Esophagus muscularis mucosa (tissue), 4 donors: ENCODE results near the gene CNTNAP2.

Experiments
- EP300 ChIP-seq: sonication (generic); formaldehyde crosslinking; IDR thresholded peaks from one replicate; pipeline ENCODE4 v1.6.1; 2017; ENCODE audit warnings: antibody characterized with exemption
- POLR2A ChIP-seq: fragments of 450-650 bp; IDR thresholded peaks from one replicate; pipeline ENCODE4 v1.6.1; 2017; ENCODE audit warnings: antibody characterized with exemption, moderate library complexity, mild to moderate bottlenecking, low read depth
- POLR2AphosphoS5 ChIP-seq, 2 donors: sonication (generic); formaldehyde crosslinking; IDR thresholded peaks; one replicate each; pipeline ENCODE4 v1.6.1; 2017; ENCODE audit warnings: antibody characterized with exemption in 2 of 2
- TF ChIP-seq, protein P1 (sequence below), 3 experiments: fragments of 200-600 bp in 2 of 3; fragments of 450-650 bp in 1 of 3; sonication (generic) in 2 of 3; IDR thresholded peaks; one replicate each; pipeline ENCODE4 v1.5.1; 2017 to 2019; ENCODE audit warnings: antibody characterized with exemption in 3 of 3, mild to moderate bottlenecking in 2 of 3, moderate library complexity in 1 of 3

DNA sequence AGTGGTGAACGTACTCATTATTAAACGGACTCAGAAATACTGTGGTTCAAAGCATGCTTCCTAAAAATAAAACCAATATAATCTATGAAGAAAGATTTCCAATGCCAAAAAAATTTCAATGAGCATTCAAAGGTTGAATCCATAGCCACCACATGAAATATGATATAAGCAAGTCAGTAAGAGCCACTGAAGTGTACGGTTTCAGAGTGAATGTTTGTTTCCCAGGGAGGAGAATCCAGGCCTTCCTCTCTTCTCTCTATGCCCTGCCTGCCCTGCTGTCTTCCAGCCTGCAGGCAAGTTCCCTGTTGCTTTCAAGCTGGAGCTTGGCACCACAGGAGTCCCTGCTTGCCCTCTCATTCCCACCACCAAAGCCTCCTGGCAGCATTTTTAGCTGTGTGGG, 1302.4 kb downstream of the CNTNAP2 start:
- TF ChIP-seq, protein P1, sequence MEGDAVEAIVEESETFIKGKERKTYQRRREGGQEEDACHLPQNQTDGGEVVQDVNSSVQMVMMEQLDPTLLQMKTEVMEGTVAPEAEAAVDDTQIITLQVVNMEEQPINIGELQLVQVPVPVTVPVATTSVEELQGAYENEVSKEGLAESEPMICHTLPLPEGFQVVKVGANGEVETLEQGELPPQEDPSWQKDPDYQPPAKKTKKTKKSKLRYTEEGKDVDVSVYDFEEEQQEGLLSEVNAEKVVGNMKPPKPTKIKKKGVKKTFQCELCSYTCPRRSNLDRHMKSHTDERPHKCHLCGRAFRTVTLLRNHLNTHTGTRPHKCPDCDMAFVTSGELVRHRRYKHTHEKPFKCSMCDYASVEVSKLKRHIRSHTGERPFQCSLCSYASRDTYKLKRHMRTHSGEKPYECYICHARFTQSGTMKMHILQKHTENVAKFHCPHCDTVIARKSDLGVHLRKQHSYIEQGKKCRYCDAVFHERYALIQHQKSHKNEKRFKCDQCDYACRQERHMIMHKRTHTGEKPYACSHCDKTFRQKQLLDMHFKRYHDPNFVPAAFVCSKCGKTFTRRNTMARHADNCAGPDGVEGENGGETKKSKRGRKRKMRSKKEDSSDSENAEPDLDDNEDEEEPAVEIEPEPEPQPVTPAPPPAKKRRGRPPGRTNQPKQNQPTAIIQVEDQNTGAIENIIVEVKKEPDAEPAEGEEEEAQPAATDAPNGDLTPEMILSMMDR (IDR thresholded peaks at IDR 0.05), result no peak
- TF ChIP-seq POLR2A (no peak), POLR2AphosphoS5 (IDR thresholded peaks at IDR 0.05) (no peak), EP300 (no peak)
